Esophagus muscularis mucosa (tissue), 3 donors: ENCODE data around the gene ADCY4.

Source experiments
- EP300 ChIP-seq: sonication (generic); formaldehyde crosslinking; IDR thresholded peaks from one replicate; pipeline ENCODE4 v1.6.1; 2017; ENCODE audit warnings: antibody characterized with exemption
- TF ChIP-seq, protein P1 (sequence below), 3 experiments: fragments of 200-600 bp in 2 of 3; fragments of 450-650 bp in 1 of 3; sonication (generic) in 2 of 3; IDR thresholded peaks; one replicate each; pipeline ENCODE4 v1.5.1; 2017 to 2019; ENCODE audit warnings: antibody characterized with exemption in 3 of 3, mild to moderate bottlenecking in 2 of 3, moderate library complexity in 1 of 3

DNA sequence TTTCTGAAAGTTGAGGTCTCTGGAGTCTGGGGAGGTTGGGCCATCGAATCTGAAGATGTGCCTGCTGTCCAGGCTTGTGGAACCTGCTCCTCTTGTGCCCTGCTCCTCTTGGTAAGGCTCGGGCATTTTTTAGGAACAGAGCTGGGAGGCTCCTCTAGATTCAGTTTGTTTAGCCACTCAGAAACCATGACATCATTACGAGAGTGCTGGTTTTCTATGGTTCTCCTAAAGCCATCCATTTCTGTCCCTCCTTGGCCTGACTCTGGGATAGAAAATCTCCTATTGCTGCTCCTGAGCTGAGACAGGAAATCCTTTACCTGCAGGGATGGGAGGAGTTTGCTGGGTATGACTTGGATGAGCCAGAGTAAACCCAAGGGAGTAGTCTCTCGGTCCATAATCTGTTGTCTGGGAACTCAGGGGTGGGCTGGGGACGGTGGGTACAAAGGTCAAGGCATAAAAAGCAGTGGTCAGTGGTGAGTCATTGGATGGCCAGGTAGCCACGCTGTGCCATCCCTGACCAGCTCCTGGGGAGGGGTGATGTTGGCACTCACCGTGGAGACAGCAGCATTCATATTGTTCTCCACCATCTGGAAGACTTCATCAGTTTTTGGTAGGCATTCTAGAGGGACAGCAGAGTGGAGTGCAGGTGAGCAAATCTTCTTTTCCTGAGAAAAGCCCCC lies 2.4 kb upstream of the ADCY4 start:
- TF ChIP-seq, protein P1, sequence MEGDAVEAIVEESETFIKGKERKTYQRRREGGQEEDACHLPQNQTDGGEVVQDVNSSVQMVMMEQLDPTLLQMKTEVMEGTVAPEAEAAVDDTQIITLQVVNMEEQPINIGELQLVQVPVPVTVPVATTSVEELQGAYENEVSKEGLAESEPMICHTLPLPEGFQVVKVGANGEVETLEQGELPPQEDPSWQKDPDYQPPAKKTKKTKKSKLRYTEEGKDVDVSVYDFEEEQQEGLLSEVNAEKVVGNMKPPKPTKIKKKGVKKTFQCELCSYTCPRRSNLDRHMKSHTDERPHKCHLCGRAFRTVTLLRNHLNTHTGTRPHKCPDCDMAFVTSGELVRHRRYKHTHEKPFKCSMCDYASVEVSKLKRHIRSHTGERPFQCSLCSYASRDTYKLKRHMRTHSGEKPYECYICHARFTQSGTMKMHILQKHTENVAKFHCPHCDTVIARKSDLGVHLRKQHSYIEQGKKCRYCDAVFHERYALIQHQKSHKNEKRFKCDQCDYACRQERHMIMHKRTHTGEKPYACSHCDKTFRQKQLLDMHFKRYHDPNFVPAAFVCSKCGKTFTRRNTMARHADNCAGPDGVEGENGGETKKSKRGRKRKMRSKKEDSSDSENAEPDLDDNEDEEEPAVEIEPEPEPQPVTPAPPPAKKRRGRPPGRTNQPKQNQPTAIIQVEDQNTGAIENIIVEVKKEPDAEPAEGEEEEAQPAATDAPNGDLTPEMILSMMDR (IDR thresholded peaks at IDR 0.05) = no peak
- TF ChIP-seq EP300 = no peak
